ENCODE results near the gene CIDEC.

Gene CIDEC

GRCh38 chr3:9817436-9817835, 62.6 kb downstream of the CIDEC start:
- DNase-seq (ENCODE audit: extremely low read depth in 1 of 2, low read depth in 1 of 2) = no peak
